ENCODE data around the gene CAVIN4.

GRCh38 chr9:100591139-100591538 lies 13.3 kb downstream of the CAVIN4 start:
- no peak for TF ChIP-seq EZH2phosphoT487 (IDR thresholded peaks at IDR 0.05; ENCODE audit: borderline replicate concordance)
- no peak for TF ChIP-seq CTCF (conservative IDR thresholded peaks at IDR 0.05; ENCODE audit: low read length)

Measured in Loucy (cell line).